Right ventricle myocardium inferior (tissue), 1 donor: ENCODE measurements around the gene DNAJC22. TPM values are rescaled to one million over a fixed set of nuclear protein-coding genes. Genes with fewer than 3 reads are reported as not detected.
A peak's percentile ranks its signal among the peaks of the same experiment; 100 is the strongest.
"Not testable (repeated sequence)": the region's sequence is repeated elsewhere in the genome, so short reads cannot be mapped to it uniquely, and the experiment has no call there.

Experiments
- ATAC-seq: fragments of 200-7000 bp; cut with Tn5 transposase; one replicate; pipeline ENCODE4 v1.9.1; 2020; ENCODE audit warnings: mild to moderate bottlenecking, moderate library complexity
- DNase-seq: peaks from one replicate; pipeline ENCODE4 v3.0.0; 2021; ENCODE audit errors: missing footprints
- intact Hi-C: fragments of 100-400 bp; cut with DNase I; formaldehyde crosslinking; loops from one replicate; pipeline ENCODE4 v1.11.0; 2022
- total RNA-seq: library from RNA; stranded (reverse); fragmentation: NEBNext Ultra II Directional; extraction: Animal tissue kit (Norgen Biotek cat#: 25700); gene quantifications from one replicate; pipeline ENCODE4 v1.2.1, GENCODE V29; 2021
- donor health status: DM: no; HTN: yes; CAD: no; lungs with severe emphysema.

Gene DNAJC22
- total RNA-seq, 1 donor from 2014 or later = not detected

- intact Hi-C loops = no loop called here
- DNase-seq (no peak), ATAC-seq (no peak)
These were observed 16.6 kb upstream of the DNAJC22 start for GRCh38 chr12:49330032-49330619.

- no peak for DNase-seq
- ATAC-seq = no peak
- intact Hi-C loops = no loop called here
These were observed 15.9 kb upstream of the DNAJC22 start for GRCh38 chr12:49330631-49331379.

DNA sequence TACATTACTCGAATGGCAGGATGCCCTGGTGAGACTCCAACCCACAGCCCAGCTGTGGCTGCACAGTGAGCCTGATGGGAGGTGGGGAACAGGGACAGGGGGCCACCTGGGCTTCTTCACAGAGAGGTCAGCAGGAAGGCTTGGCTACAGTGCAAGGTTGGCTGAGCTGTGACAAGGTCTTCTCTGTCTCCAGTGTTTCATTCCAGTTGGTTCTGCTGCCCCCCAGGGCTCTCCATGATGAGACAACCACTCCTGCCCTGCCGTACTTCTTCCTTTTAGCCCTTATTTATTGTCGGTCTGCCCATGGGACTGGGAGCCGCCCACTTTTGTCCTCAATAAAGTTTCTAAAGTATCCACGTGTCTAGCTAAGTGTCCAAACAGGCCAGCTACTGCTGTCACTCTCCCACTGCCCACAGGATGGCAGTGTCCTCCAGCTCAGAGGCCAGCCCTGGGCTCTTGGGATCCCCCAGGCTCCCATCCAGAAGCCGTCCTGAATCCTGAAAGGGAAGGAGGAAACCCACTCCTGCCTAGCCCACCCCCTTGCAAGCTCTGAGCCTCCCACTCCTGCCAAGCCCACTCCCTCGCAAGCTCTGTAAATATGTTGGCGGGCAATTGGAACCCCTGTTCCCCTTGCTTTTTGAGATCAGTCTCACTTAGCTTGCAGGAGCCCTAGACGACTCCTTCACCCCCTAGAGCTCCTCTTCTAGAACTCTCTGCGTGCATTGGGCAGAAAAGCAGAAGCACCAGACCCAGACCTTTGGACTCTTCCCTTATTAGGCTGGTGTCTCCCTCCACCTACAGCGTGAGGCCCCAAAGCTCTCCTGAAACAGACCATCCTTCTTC, 15.1 kb upstream of the DNAJC22 start:
- DNase-seq (no peak), ATAC-seq (peak; percentile 84)
- intact Hi-C loops = no loop called here

- intact Hi-C loops = no loop called here
- DNase-seq = no peak
- no peak for ATAC-seq
These were observed 14.2 kb upstream of the DNAJC22 start for GRCh38 chr12:49332441-49332861.

DNA sequence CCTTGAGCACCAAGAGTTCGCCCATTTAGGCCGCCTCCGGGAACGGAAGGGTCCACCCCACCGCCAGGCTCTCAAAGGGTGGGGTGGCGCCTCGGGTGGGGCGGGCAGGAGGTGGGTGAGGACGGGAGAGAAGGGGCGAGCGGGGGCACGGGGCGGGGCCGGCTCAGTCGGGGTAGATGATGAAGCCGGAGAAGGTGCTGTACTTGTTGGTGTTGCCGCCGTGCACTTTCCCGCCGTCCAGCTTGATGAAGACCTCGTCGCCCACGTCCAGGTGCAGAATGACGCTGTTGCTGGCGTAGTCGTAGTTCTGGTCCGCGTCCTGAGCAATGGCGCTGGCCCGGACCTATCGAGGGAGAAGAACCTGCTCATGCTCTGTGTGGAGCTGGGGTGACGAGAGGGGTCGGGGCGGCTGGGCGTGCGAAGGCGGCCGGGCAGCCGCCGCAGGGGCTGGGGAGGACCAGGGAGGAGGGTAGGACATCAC, 13.8 kb upstream of the DNAJC22 start:
- intact Hi-C loops = no loop called here

DNA sequence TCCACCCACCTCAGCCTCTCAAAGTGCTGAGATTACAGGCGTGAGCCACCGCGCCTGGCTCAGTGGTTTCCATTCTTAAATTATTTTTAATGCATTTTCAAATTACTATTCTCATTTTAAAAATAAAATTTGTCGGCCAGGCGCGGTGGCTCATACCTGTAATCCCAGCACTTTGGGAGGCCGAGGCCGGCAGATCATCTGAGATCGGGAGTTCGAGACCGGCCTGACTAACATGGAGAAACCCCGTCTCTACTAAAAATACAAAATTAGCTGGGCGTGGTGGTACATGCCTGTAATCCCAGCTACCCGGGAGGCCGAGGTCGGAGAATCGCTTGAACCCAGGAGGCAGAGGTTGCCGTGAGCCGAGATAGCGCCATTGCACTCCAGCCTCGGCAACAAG, 12.9 kb upstream of the DNAJC22 start:
- intact Hi-C loops, ATAC-seq, DNase-seq: not testable (repeated sequence)

More for the DNA sequence above, 13.8 kb upstream of the DNAJC22 start:
- ATAC-seq (no peak), DNase-seq (no peak)

GRCh38 chr12:49334226-49334625, 12.5 kb upstream of the DNAJC22 start:
- intact Hi-C loops = no loop called here
- ATAC-seq (no peak), DNase-seq (no peak)

- DNase-seq (no peak), ATAC-seq (no peak)
- intact Hi-C loops = no loop called here
These were observed 12.0 kb upstream of the DNAJC22 start for GRCh38 chr12:49334681-49335080.

DNA sequence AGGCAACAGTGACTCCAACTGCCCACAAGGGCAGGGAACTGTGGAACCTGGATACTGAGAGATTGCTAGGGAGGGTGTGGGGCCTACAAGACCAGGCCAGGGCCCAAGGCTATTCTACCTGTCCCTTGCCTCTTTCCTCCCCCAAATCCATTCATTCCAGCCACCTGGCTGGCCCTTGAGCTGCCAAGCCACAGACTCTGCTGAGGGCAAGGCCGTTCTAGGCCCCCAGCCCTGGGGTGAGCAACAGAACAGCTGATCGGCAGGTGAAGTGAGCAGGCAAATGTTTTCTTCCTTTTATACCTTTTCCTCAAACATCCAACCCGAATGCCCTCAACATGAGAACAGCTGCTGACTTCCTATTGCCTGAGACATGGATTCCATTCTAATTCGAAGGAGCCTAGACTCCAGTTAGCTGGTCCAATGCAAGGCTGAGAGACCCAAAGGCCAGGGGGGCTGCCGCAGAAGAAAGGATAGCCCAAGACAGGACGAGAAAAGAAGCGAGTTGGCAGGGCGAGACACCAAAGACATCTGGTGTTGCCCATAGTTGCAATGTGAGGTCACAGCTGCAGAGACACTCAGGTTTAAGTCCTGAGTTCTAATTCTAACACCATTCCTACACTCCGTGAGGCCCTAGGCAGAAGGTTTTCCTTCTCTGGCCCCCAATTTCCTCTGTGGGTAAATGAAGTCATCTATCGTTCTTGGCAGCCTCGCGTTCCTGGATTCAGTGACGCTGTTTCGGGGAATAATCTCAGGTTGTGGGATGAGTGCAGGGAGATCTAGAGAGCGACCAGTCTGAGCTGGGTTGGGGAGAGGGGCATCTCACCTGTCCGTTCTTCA, 11.4 kb upstream of the DNAJC22 start:
- ATAC-seq (no peak), DNase-seq (no peak)
- intact Hi-C loops = no loop called here

DNA sequence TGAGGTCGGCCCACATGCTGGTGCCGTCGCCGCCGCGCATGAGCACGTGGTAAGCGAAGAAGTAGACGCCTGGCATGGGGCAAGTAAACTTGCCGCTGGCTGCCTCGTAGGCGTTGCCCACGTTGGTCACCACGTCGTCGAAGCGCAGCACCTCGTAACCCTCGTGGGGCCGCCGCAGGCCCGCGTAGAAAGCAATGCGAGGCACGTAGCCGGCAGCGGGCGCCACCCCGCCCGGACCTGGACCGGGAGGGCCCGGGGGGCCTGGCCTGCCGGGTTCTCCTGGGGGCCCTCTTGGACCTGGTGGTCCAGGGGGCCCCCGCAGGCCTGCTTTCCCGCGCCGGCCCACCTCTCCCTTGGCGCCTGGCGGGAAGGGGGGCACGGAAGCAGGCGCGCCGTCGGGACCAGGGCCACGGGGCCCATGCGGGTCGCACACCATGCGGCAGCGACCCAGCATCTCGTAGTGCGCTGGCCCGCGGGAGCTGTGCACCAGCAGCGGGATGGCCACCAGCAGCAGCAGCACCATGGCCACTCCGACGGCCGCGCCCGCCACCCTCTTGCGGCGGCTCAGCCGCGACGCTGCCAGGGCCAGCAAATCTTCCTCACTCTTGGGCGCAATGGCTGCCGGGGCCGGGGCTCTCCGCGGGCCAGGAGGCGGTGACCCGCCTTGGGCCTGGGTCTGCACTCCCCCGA, 10.6 kb upstream of the DNAJC22 start:
- intact Hi-C loops = loop anchor here (2.0 kb wide), 1 partner anchor 51 kb away; no protein-coding TSS in a partner anchor
- no peak for ATAC-seq
- no peak for DNase-seq

GRCh38 chr12:49336645-49337584, 9.8 kb upstream of the DNAJC22 start, which contains the start of gene C1QL4:
TSS of gene C1QL4 (minus strand) at chr12:49337188. CDS start at chr12:49336477, 711 bp downstream.
- DNase-seq (peak; percentile 92), ATAC-seq (peak; percentile 81)
- intact Hi-C loops = loop anchor here (2.0 kb wide), 1 partner anchor 52 kb away; no protein-coding TSS in a partner anchor

DNA sequence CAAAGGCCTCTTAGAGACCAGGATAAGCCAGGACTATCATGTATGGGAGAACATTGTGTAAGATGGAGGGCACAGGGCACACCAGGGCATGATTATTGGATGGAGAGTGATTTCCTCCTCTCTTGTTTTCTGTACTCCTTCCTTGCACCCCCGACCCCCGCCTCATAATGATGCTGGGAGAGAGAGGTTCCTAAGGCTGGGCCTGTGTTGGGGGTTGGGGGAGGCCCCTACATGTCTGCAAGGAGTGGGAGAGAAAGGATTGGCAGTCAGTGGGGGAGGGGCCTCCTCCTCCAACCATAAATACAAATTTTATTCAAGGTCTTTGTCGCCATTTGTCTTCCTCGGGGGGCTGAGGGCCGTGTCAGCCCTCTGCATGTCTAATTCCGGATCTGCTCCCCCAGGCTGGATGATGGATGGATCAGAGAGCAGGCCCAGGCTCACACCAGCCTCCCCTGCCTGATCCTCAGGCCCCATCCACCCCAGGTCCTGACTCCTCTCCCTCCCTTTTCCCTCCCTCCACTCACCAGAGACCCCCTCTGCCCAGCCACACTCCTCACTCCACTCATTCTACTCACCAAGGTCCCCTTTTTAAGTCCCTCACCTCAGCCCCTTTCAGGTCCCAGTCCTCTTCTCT, 7.7 kb upstream of the DNAJC22 start:
- no peak for DNase-seq
- intact Hi-C loops = no loop called here
- ATAC-seq = no peak

- intact Hi-C loops = no loop called here
- ATAC-seq (no peak), DNase-seq (no peak)
These were observed 7.2 kb upstream of the DNAJC22 start for GRCh38 chr12:49339464-49339861.

DNA sequence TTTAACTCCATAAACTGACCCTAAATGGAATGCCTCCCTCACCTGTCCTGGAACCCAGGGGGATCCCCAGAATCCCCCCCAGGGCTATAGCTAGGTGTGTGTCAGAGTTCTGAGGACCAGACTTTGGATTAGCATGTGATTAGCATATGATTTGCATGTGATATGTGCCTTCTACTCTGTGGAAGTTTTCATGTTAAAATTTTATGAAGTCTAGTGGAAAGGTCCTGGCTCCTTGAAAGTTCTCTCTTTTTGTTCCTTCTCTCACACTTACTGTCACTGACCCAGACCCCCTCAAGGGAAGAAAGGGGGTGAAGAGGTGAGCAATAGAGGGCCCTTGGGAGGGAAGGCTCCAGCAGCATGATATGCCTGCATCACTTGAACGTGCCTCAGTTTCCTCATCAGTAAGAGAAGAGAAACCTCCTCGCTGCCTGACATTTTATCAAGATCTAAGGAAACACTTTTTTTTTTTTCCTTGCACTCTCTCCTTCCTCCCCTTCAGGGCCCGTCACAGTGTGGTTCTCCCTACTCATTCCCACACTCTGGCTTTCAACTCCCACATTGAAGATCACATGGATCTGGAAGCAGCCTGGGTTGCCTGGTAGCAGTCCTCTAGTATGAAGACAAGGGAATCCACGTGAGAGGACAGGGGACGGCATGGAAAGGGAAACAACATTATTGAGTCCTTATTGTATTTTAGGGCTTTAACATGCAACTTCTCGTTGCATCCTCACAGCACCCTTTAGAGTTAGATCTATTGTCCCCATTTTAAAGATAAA, 6.4 kb upstream of the DNAJC22 start:
- intact Hi-C loops = no loop called here
- no peak for DNase-seq
- ATAC-seq = no peak

DNA sequence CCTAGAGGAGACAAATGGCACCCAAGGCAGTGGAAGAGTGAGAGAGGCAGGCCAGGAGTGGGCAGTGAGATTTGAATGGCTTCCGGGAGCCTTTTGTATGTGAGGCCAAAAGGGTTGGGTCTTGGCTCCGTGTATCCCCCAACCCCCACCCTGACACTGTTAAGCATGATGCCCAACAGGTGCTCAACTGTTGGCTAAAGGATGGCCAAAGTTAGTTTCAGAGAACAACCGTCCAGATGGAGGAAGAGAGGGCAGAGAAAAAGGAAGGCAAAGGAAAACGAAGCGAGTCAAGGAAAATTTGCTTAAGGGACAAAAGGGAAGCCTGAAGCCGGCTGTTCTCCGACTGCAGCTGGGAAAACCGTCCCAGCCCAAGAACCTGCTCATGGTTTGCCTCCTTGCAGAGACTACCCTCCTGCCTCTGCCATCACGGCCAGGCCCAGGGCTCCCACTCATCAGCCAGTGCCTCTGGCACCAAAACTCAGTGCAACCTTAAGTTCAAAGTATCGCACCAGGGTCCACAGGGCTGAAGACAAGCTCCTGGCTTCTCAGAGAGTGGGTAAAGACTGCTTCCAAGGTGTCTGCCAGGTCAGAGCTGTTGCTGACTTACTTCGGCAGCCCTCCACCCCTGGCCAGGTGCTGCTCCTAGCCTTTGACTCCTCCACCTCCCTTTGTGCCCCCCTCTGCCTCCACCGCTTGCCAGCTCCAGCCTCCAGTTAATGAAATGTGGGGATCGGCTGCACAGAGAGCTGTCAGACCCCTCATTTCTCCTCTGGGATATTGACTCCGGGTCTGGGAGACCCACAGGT, 5.5 kb upstream of the DNAJC22 start:
- no peak for DNase-seq
- no peak for ATAC-seq
- intact Hi-C loops = no loop called here
